ENCODE results near the gene FILIP1L. TPM values are rescaled to one million over a fixed set of nuclear protein-coding genes. Genes with fewer than 3 reads are reported as not detected.

The FILIP1L gene
- total RNA-seq, 1 donor from 2014 or later, result 19.1 TPM

- H3K4me1 Mint-ChIP-seq (ENCODE audit: unreplicated experiment), result no peaks in the 10 kb centered on the region
- H3K27ac Mint-ChIP-seq (ENCODE audit: unreplicated experiment), result no peak overlapping the region
- DNase-seq (ENCODE audit: low spot score), result no peak
- no peak for TF ChIP-seq CTCF (IDR thresholded peaks at IDR 0.05; ENCODE audit: unreplicated experiment)
- H3K4me3 Mint-ChIP-seq (ENCODE audit: unreplicated experiment), result no peak overlapping the region
- no peaks in the 10 kb centered on the region for H3K27me3 Mint-ChIP-seq (ENCODE audit: unreplicated experiment)
- H3K36me3 Mint-ChIP-seq (ENCODE audit: low read depth, unreplicated experiment), result no peaks in the 10 kb centered on the region
- no peaks in the 10 kb centered on the region for H3K9me3 Mint-ChIP-seq (ENCODE audit: unreplicated experiment)
Observed at GRCh38 chr3:99967796-99968195, 146.5 kb downstream of the FILIP1L start.

- no peak overlapping the region for H3K4me3 Mint-ChIP-seq (ENCODE audit: unreplicated experiment)
- no peaks in the 10 kb centered on the region for H3K9me3 Mint-ChIP-seq (ENCODE audit: unreplicated experiment)
- no peak overlapping the region for H3K27ac Mint-ChIP-seq (ENCODE audit: unreplicated experiment)
- H3K27me3 Mint-ChIP-seq (ENCODE audit: unreplicated experiment), result no peaks in the 10 kb centered on the region
- H3K36me3 Mint-ChIP-seq (ENCODE audit: low read depth, unreplicated experiment), result no peaks in the 10 kb centered on the region
- peaks cover 3% of the 10 kb centered on the region for H3K4me1 Mint-ChIP-seq (ENCODE audit: unreplicated experiment)
- DNase-seq (ENCODE audit: low spot score), result no peak
- TF ChIP-seq CTCF (IDR thresholded peaks at IDR 0.05; ENCODE audit: unreplicated experiment), result no peak
Observed at GRCh38 chr3:99966662-99967416, 147.5 kb downstream of the FILIP1L start.

GRCh38 chr3:99965681-99966408, 148.5 kb downstream of the FILIP1L start:
- no peak for DNase-seq (ENCODE audit: low spot score)
- no peak overlapping the region for H3K4me3 Mint-ChIP-seq (ENCODE audit: unreplicated experiment)
- no peaks in the 10 kb centered on the region for H3K27me3 Mint-ChIP-seq (ENCODE audit: unreplicated experiment)
- H3K36me3 Mint-ChIP-seq (ENCODE audit: low read depth, unreplicated experiment), result no peaks in the 10 kb centered on the region
- no peak for TF ChIP-seq CTCF (IDR thresholded peaks at IDR 0.05; ENCODE audit: unreplicated experiment)
- no peak overlapping the region for H3K27ac Mint-ChIP-seq (ENCODE audit: unreplicated experiment)
- no peaks in the 10 kb centered on the region for H3K9me3 Mint-ChIP-seq (ENCODE audit: unreplicated experiment)
- peaks cover 5% of the 10 kb centered on the region for H3K4me1 Mint-ChIP-seq (ENCODE audit: unreplicated experiment)

GRCh38 chr3:99965077-99965476, 149.2 kb downstream of the FILIP1L start:
- Mint-ChIP-seq H3K4me3 (ENCODE audit: unreplicated experiment) (no peak overlapping the region), H3K27ac (ENCODE audit: unreplicated experiment) (no peak overlapping the region), H3K36me3 (ENCODE audit: low read depth, unreplicated experiment) (no peaks in the 10 kb centered on the region), H3K9me3 (ENCODE audit: unreplicated experiment) (no peaks in the 10 kb centered on the region), H3K4me1 (ENCODE audit: unreplicated experiment) (peaks cover 5% of the 10 kb centered on the region), H3K27me3 (ENCODE audit: unreplicated experiment) (no peaks in the 10 kb centered on the region)
- no peak for DNase-seq (ENCODE audit: low spot score)
- TF ChIP-seq CTCF (IDR thresholded peaks at IDR 0.05; ENCODE audit: unreplicated experiment), result no peak

GRCh38 chr3:99962703-99963102, 151.6 kb downstream of the FILIP1L start:
- Mint-ChIP-seq H3K4me1 (ENCODE audit: unreplicated experiment) (peaks cover 5% of the 10 kb centered on the region), H3K4me3 (ENCODE audit: unreplicated experiment) (no peak overlapping the region), H3K9me3 (ENCODE audit: unreplicated experiment) (no peaks in the 10 kb centered on the region), H3K27me3 (ENCODE audit: unreplicated experiment) (peaks cover 3% of the 10 kb centered on the region), H3K36me3 (ENCODE audit: low read depth, unreplicated experiment) (no peaks in the 10 kb centered on the region), H3K27ac (ENCODE audit: unreplicated experiment) (no peak overlapping the region)
- no peak for TF ChIP-seq CTCF (IDR thresholded peaks at IDR 0.05; ENCODE audit: unreplicated experiment)
- DNase-seq (ENCODE audit: low spot score), result no peak

All from endothelial cell (in vitro differentiated cells).